ENCODE results near the gene TMEM45A. TPM values are rescaled to one million over a fixed set of nuclear protein-coding genes. Genes with fewer than 3 reads are reported as not detected.
"Not testable (repeated sequence)": the region's sequence is repeated elsewhere in the genome, so short reads cannot be mapped to it uniquely, and the experiment has no call there.

TMEM45A gene
- total RNA-seq, 2 experiments from 2014 or later = 1.1 to 1.8 TPM

GRCh38 chr3:100535610-100535943 lies 43.2 kb downstream of the TMEM45A start:
- H3K9me3 Mint-ChIP-seq = no peaks in the 10 kb centered on the region
- ATAC-seq (no peak), DNase-seq (no peak)
- no peak overlapping the region for H3K27ac Mint-ChIP-seq
- no peak overlapping the region for H3K4me3 Mint-ChIP-seq
- no peaks in the 10 kb centered on the region for H3K36me3 Mint-ChIP-seq (ENCODE audit: low read depth)
- H3K4me1 Mint-ChIP-seq (ENCODE audit: low read depth) = no peaks in the 10 kb centered on the region
- no peaks in the 10 kb centered on the region for H3K27me3 Mint-ChIP-seq
- CTCF ChIA-PET = no interaction called here
- POLR2A ChIA-PET = interaction anchor here (0.7 kb wide), 1 partner anchor 79 kb away, joined by 3 read pairs; no protein-coding TSS in a partner anchor
- intact Hi-C loops (cut with micrococcal nuclease) = no loop called here
- TF ChIP-seq, protein P1, sequence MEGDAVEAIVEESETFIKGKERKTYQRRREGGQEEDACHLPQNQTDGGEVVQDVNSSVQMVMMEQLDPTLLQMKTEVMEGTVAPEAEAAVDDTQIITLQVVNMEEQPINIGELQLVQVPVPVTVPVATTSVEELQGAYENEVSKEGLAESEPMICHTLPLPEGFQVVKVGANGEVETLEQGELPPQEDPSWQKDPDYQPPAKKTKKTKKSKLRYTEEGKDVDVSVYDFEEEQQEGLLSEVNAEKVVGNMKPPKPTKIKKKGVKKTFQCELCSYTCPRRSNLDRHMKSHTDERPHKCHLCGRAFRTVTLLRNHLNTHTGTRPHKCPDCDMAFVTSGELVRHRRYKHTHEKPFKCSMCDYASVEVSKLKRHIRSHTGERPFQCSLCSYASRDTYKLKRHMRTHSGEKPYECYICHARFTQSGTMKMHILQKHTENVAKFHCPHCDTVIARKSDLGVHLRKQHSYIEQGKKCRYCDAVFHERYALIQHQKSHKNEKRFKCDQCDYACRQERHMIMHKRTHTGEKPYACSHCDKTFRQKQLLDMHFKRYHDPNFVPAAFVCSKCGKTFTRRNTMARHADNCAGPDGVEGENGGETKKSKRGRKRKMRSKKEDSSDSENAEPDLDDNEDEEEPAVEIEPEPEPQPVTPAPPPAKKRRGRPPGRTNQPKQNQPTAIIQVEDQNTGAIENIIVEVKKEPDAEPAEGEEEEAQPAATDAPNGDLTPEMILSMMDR (IDR thresholded peaks at IDR 0.05) = no peak

DNA sequence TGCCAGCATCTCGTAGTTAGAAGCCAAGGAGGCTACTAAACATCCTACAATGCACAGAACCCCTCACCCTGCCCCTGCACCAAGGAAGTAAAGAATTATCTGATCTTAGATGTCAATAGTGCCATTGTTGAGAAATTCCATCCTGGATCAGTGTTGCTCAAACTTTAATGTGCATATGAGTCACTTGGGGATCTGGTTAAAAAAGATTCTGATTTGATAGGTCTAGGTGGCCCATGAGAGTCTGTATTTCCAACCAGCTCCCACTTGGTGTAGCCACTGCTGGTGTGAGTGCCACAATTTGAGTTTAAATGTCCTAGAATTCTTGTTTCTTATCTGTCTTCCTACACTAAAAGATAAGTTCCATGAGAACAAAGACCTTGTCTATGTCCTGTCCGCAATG lies 43.7 kb downstream of the TMEM45A start:
- Mint-ChIP-seq H3K36me3 (ENCODE audit: low read depth) (no peaks in the 10 kb centered on the region), H3K4me1 (ENCODE audit: low read depth) (no peaks in the 10 kb centered on the region), H3K27ac (no peak overlapping the region), H3K27me3 (peaks cover 2% of the 10 kb centered on the region), H3K9me3 (peaks cover 2% of the 10 kb centered on the region), H3K4me3 (no peak overlapping the region)
- CTCF ChIA-PET = no interaction called here
- intact Hi-C loops (cut with micrococcal nuclease) = no loop called here
- no peak for DNase-seq
- TF ChIP-seq, protein P1 (IDR thresholded peaks at IDR 0.05) = no peak
- POLR2A ChIA-PET = no interaction called here
- no peak for ATAC-seq

DNA sequence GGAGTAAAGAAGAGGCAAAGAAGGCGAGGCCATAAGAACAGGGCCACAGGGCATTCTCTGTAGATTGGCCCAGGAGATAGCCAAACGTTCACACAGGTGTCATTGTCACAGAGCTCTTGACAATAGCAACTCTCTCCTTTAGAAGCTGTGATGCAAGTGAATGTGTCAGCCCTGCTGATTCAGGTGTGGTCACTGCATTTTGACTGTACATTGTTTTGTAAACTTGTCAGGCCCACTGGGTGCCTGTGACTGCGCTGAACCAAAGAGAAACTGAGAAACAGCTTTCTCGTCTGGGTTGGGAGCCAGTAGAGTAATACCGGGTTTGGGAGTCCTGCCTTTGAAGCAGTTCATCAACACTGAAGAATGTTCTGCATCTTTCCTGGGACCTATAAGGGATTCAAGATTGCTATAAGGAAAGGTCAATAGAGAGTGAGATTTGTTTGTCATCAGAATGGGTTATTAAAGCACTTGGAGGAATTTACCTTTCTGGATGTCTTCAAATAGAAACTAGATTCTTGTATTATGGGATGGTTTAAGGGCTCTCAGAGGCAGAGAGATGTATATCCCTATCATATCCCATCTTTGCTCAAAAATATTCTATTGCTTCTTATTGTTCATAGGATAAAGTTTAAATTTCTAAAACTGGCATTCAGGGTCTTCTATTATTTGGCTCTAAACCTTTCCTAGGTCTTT lies 45.4 kb downstream of the TMEM45A start:
- H3K27me3 Mint-ChIP-seq = peaks cover 5% of the 10 kb centered on the region
- H3K36me3 Mint-ChIP-seq (ENCODE audit: low read depth) = no peaks in the 10 kb centered on the region
- H3K4me1 Mint-ChIP-seq (ENCODE audit: low read depth) = no peaks in the 10 kb centered on the region
- ChIA-PET POLR2A (interaction anchor here (0.7 kb wide), 1 partner anchor 97 kb away, joined by 3 read pairs; no protein-coding TSS in a partner anchor), CTCF (no interaction called here)
- intact Hi-C loops (cut with micrococcal nuclease) = no loop called here
- TF ChIP-seq, protein P1 (IDR thresholded peaks at IDR 0.05) = no peak
- no peak overlapping the region for H3K4me3 Mint-ChIP-seq
- no peak overlapping the region for H3K27ac Mint-ChIP-seq
- DNase-seq = no peak
- H3K9me3 Mint-ChIP-seq = peaks cover 2% of the 10 kb centered on the region
- no peak for ATAC-seq

DNA sequence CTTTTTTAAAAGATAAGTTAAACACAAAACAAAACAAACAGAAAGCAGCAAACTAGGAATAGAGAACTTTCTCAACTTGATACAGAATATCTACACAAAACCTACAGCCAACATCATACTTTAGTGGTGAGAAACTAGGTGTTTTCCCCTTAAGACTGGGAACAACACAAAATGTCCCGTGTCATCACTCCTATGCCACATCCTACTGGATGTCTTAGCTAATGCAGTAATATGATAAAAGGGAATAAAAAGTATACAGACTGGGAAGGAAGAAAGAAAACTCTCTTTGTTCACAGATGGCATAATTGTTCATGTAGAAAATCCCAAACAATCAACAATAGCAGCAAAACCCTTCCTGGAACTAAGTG lies 45.9 kb downstream of the TMEM45A start:
- ChIA-PET POLR2A (no interaction called here), CTCF (no interaction called here)
- no peak overlapping the region for H3K4me3 Mint-ChIP-seq
- DNase-seq (no peak), ATAC-seq (no peak)
- H3K36me3 Mint-ChIP-seq (ENCODE audit: low read depth) = no peaks in the 10 kb centered on the region
- TF ChIP-seq, protein P1 (IDR thresholded peaks at IDR 0.05) = no peak
- intact Hi-C loops (cut with micrococcal nuclease) = no loop called here
- peaks cover 5% of the 10 kb centered on the region for H3K27me3 Mint-ChIP-seq
- no peaks in the 10 kb centered on the region for H3K4me1 Mint-ChIP-seq (ENCODE audit: low read depth)
- no peak overlapping the region for H3K27ac Mint-ChIP-seq
- H3K9me3 Mint-ChIP-seq = peaks cover 2% of the 10 kb centered on the region

DNA sequence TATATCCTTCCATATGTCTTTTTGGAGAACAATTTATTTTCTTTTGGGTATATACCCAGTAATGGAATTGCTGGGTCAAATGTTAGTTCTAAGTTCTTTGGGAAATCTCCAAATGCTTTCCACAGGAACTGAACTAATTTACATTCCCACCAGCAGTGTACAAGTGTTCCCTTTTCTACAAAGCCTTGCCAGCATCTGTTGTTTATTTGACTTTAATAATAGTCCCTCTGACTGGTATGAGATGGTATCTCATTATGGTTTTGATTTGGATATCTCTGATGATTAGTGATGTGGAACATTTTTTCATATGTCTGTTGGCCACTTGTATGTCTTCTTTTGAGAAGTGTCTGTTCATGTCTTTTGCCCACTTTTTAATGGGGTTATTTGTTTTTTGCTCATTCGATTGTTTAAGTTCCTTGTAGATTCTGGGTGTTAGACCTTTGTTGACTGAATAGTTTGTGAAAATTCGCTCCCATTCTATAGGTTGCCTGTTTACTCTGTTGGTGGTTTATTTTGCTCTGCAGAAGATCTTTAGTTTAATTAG lies 48.4 kb downstream of the TMEM45A start:
- TF ChIP-seq, protein P1 (IDR thresholded peaks at IDR 0.05) = no peak
- DNase-seq (no peak), ATAC-seq (no peak)
- H3K27me3 Mint-ChIP-seq = peaks cover 8% of the 10 kb centered on the region
- POLR2A ChIA-PET = no interaction called here
- intact Hi-C loops (cut with micrococcal nuclease) = no loop called here
- H3K36me3 Mint-ChIP-seq (ENCODE audit: low read depth) = no peaks in the 10 kb centered on the region
- CTCF ChIA-PET = no interaction called here
- H3K9me3 Mint-ChIP-seq = peaks cover 2% of the 10 kb centered on the region
- H3K4me3 Mint-ChIP-seq = no peak overlapping the region
- H3K27ac Mint-ChIP-seq = no peak overlapping the region
- no peaks in the 10 kb centered on the region for H3K4me1 Mint-ChIP-seq (ENCODE audit: low read depth)

GRCh38 chr3:100541428-100541827 lies 49.0 kb downstream of the TMEM45A start:
- H3K4me1 Mint-ChIP-seq (ENCODE audit: low read depth); CTCF ChIA-PET; H3K9me3 Mint-ChIP-seq; H3K4me3 Mint-ChIP-seq; ATAC-seq; intact Hi-C loops (cut with micrococcal nuclease); H3K27ac Mint-ChIP-seq; H3K27me3 Mint-ChIP-seq; H3K36me3 Mint-ChIP-seq (ENCODE audit: low read depth); DNase-seq; POLR2A ChIA-PET: not testable (repeated sequence)
